Prostate gland (tissue), 2 donors: ENCODE results near the gene CXCR2.
"Not testable (repeated sequence)": the region's sequence is repeated elsewhere in the genome, so short reads cannot be mapped to it uniquely, and the experiment has no call there.

Source experiments
- POLR2A ChIP-seq: fragments of 450-650 bp; IDR thresholded peaks from one replicate; pipeline ENCODE4 v1.6.1; 2016; ENCODE audit warnings: antibody characterized with exemption, mild to moderate bottlenecking
- POLR2AphosphoS5 ChIP-seq: sonication (generic); formaldehyde crosslinking; IDR thresholded peaks from one replicate; pipeline ENCODE4 v1.6.1; 2017; ENCODE audit warnings: antibody characterized with exemption
- TF ChIP-seq, protein P1 (sequence below), 4 experiments: fragments of 200-600 bp in 2 of 4; fragments of 450-650 bp in 2 of 4; sonication (generic) in 2 of 4; IDR thresholded peaks; 1 replicate in 3 of 4; 2 replicates in 1 of 4; pipeline ENCODE4 v1.5.1; 2016 to 2019; ENCODE audit warnings: antibody characterized with exemption in 4 of 4, mild to moderate bottlenecking in 2 of 4, moderate library complexity in 2 of 4

GRCh38 chr2:218121789-218122188 is 4.0 kb upstream of the CXCR2 start:
- TF ChIP-seq, protein P1, sequence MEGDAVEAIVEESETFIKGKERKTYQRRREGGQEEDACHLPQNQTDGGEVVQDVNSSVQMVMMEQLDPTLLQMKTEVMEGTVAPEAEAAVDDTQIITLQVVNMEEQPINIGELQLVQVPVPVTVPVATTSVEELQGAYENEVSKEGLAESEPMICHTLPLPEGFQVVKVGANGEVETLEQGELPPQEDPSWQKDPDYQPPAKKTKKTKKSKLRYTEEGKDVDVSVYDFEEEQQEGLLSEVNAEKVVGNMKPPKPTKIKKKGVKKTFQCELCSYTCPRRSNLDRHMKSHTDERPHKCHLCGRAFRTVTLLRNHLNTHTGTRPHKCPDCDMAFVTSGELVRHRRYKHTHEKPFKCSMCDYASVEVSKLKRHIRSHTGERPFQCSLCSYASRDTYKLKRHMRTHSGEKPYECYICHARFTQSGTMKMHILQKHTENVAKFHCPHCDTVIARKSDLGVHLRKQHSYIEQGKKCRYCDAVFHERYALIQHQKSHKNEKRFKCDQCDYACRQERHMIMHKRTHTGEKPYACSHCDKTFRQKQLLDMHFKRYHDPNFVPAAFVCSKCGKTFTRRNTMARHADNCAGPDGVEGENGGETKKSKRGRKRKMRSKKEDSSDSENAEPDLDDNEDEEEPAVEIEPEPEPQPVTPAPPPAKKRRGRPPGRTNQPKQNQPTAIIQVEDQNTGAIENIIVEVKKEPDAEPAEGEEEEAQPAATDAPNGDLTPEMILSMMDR (IDR thresholded peaks at IDR 0.05), result not testable (repeated sequence)
- TF ChIP-seq POLR2AphosphoS5, POLR2A: not testable (repeated sequence)
